GM18867 (cell line): ENCODE results near the gene MYOZ1.
"Not testable (repeated sequence)": the region's sequence is repeated elsewhere in the genome, so short reads cannot be mapped to it uniquely, and the experiment has no call there.

Experiments used
- ATAC-seq: cut with Tn5 transposase; IDR thresholded peaks from one replicate; pipeline ENCODE4 v1.9.1; 2021; ENCODE audit warnings: mild to moderate bottlenecking, moderate library complexity; ENCODE audit not compliant: unreplicated experiment

The MYOZ1 gene

GRCh38 chr10:73647875-73648651 is 6.8 kb upstream of the MYOZ1 start:
- ATAC-seq: no peak

- ATAC-seq: no peak
Observed at GRCh38 chr10:73647211-73647874, 6.1 kb upstream of the MYOZ1 start.

GRCh38 chr10:73646598-73647041 is 5.3 kb upstream of the MYOZ1 start:
- ATAC-seq: no peak

GRCh38 chr10:73645251-73645650 is 4.0 kb upstream of the MYOZ1 start:
- ATAC-seq: no peak

GRCh38 chr10:73644767-73645166 is 3.5 kb upstream of the MYOZ1 start:
- no peak for ATAC-seq

- no peak for ATAC-seq
Observed at GRCh38 chr10:73644015-73644743, 2.9 kb upstream of the MYOZ1 start.

- ATAC-seq: no peak
Observed at GRCh38 chr10:73643362-73643761, 2.1 kb upstream of the MYOZ1 start.

- no peak for ATAC-seq
Observed at GRCh38 chr10:73639286-73639685, 2.0 kb downstream of the MYOZ1 start.

GRCh38 chr10:73635781-73636180 is 5.5 kb downstream of the MYOZ1 start:
- no peak for ATAC-seq

- ATAC-seq: no peak
Observed at GRCh38 chr10:73634421-73634820, 6.9 kb downstream of the MYOZ1 start.

- ATAC-seq: no peak
Observed at GRCh38 chr10:73629165-73629564, 12.1 kb downstream of the MYOZ1 start.

GRCh38 chr10:73628405-73628804 is 12.9 kb downstream of the MYOZ1 start:
- no peak for ATAC-seq

- ATAC-seq: no peak
Observed at GRCh38 chr10:73627300-73627699, 14.0 kb downstream of the MYOZ1 start.

- ATAC-seq: peak; percentile 98
Observed at GRCh38 chr10:73625884-73626752, 15.2 kb downstream of the MYOZ1 start.

GRCh38 chr10:73625004-73625883 is 16.0 kb downstream of the MYOZ1 start:
- peak; percentile 45 for ATAC-seq

- no peak for ATAC-seq
Observed at GRCh38 chr10:73623056-73623455, 18.2 kb downstream of the MYOZ1 start.

- not testable (repeated sequence) for ATAC-seq
Observed at GRCh38 chr10:73620974-73621373, 20.3 kb downstream of the MYOZ1 start.

GRCh38 chr10:73617143-73617542 is 24.1 kb downstream of the MYOZ1 start:
- not testable (repeated sequence) for ATAC-seq

- ATAC-seq: no peak
Observed at GRCh38 chr10:73614720-73615119, 26.6 kb downstream of the MYOZ1 start.

GRCh38 chr10:73609116-73609515 is 32.2 kb downstream of the MYOZ1 start:
- ATAC-seq: no peak
